ENCODE results near the gene BCKDHA. TPM values are rescaled to one million over a fixed set of nuclear protein-coding genes. Genes with fewer than 3 reads are reported as not detected.

Gene BCKDHA
- total and polyA plus RNA-seq, 2 of the 4 experiments (the other 2 are of a cell fraction), result 7.6 to 7.7 TPM

GRCh38 chr19:41369769-41370168 lies 27.8 kb upstream of the BCKDHA start:
- no peak overlapping the region for H4K8ac ChIP-seq (ENCODE audit: low read depth in 2 of 2, low read length in 2 of 2)
- no peak overlapping the region for H4K91ac ChIP-seq (ENCODE audit: insufficient read depth, low read depth, low read length)
- H3K9me1 ChIP-seq (ENCODE audit: insufficient read depth, low read length), result peaks cover 6% of the 10 kb centered on the region
- in situ Hi-C loops (cut with MboI; ENCODE audit: low sequenced_read_pairs), result no loop called here
- dilution Hi-C loops (cut with HindIII; ENCODE audit: low sequenced_read_pairs, unreplicated experiment), result no loop called here
- H2BK15ac ChIP-seq (ENCODE audit: low read depth, low read length), result no peak overlapping the region
- H3K9ac ChIP-seq (ENCODE audit: low read depth, low read length), result no peak overlapping the region
- no CpG with 5 or more reads among the region's 2 CpGs for WGBS, 2 experiments (ENCODE audit: extremely low coverage in 2 of 2, insufficient read length in 1 of 2)
- H3K79me1 ChIP-seq (ENCODE audit: low read depth in 1 of 2, low read length in 2 of 2), result peaks cover 20 to 43% of the 10 kb centered on the region in 2 experiments
- no peak overlapping the region for H4K5ac ChIP-seq (ENCODE audit: low read depth, low read length)
- no peak overlapping the region for H3K4ac ChIP-seq (ENCODE audit: low read depth, low read length)
- no peak overlapping the region for H2AK9ac ChIP-seq (replicated peaks; ENCODE audit: low read depth, low read length, poor library complexity)
- intact Hi-C loops (cut with micrococcal nuclease), result no loop called here
- H3K4me1 ChIP-seq (ENCODE audit: control insufficient read depth, insufficient read depth, low read length), result peaks cover 15% of the 10 kb centered on the region
- no peak overlapping the region for H3K4me3 ChIP-seq (ENCODE audit: insufficient read depth, low read depth, low read length)
- no peak overlapping the region for H2AK5ac ChIP-seq (ENCODE audit: low read depth, low read length)
- no peaks in the 10 kb centered on the region for H3K9me3 ChIP-seq (ENCODE audit: control insufficient read depth, insufficient read depth, low read length)
- no peak overlapping the region for H3K18ac ChIP-seq (ENCODE audit: low read depth, low read length)
- ChIA-PET CTCF (no interaction called here), POLR2A (ENCODE audit: unreplicated experiment) (no interaction called here)
- H3K36me3 ChIP-seq (ENCODE audit: control insufficient read depth, insufficient read depth, low read length), result no peaks in the 10 kb centered on the region
- no peak overlapping the region for H2BK20ac ChIP-seq (ENCODE audit: low read depth, low read length)
- no peak overlapping the region for H3K4me2 ChIP-seq (ENCODE audit: low read depth, low read length)
- no peak overlapping the region for H2BK5ac ChIP-seq (ENCODE audit: low read depth, low read length, poor library complexity, severe bottlenecking)
- no peak overlapping the region for H3K14ac ChIP-seq (replicated peaks; ENCODE audit: low read depth, low read length)
- H3K27ac ChIP-seq (ENCODE audit: insufficient read depth, low read length), result no peak overlapping the region
- no peak overlapping the region for H2BK120ac ChIP-seq (ENCODE audit: low read depth, low read length)
- DNase-seq (no peak), ATAC-seq (ENCODE audit: low read depth) (no peak)
- no peak overlapping the region for H3K23ac ChIP-seq (ENCODE audit: low read depth, low read length)
- BruUV-seq (replicated peaks), result no TSS peak
- no peak for TF ChIP-seq FOS (IDR thresholded peaks at IDR 0.05; ENCODE audit: low read depth, low read length)
- no peak for TF ChIP-seq BHLHE40 (IDR thresholded peaks at IDR 0.05; ENCODE audit: low read depth, low read length)
- TF ChIP-seq USF2 (IDR thresholded peaks at IDR 0.05; ENCODE audit: low read depth, low read length), result no peak
- no peak for TF ChIP-seq RAD21 (IDR thresholded peaks at IDR 0.05; ENCODE audit: low read length)
- TF ChIP-seq ELK1 (IDR thresholded peaks at IDR 0.05; ENCODE audit: borderline replicate concordance, low read depth, low read length), result no peak
- TF ChIP-seq RFX5 (IDR thresholded peaks at IDR 0.05; ENCODE audit: low read depth, low read length), result no peak
- TF ChIP-seq CTCF (conservative IDR thresholded peaks at IDR 0.05; ENCODE audit: low read depth, low read length), result no peak
- no peak for TF ChIP-seq NFE2L2 (IDR thresholded peaks at IDR 0.05; ENCODE audit: low read depth, low read length)
- TF ChIP-seq CEBPB (IDR thresholded peaks at IDR 0.05; ENCODE audit: low read depth, low read length), result no peak
- TF ChIP-seq RCOR1 (IDR thresholded peaks at IDR 0.05; ENCODE audit: insufficient replicate concordance, low read length), result no peak
- TF ChIP-seq SMC3 (IDR thresholded peaks at IDR 0.05; ENCODE audit: low read depth, low read length), result no peak
- no peak for TF ChIP-seq CHD1 (IDR thresholded peaks at IDR 0.05; ENCODE audit: low read depth, low read length)
- TF ChIP-seq POLR2A (IDR thresholded peaks at IDR 0.05; ENCODE audit: low read depth, low read length), result no peak
- no peak for TF ChIP-seq MAFK (IDR thresholded peaks at IDR 0.05; ENCODE audit: low read depth, low read length)
- no peak for TF ChIP-seq MAZ (IDR thresholded peaks at IDR 0.05; ENCODE audit: borderline replicate concordance, low read depth, low read length)
- no peak for TF ChIP-seq MXI1 (IDR thresholded peaks at IDR 0.05; ENCODE audit: borderline replicate concordance, low read depth, low read length)
- H3K56ac ChIP-seq (ENCODE audit: extremely low read depth, insufficient read depth, low read length), result no peak overlapping the region
- H2AFZ ChIP-seq (replicated peaks; ENCODE audit: low read length, poor library complexity), result no peak overlapping the region
- no peaks in the 10 kb centered on the region for H3K27me3 ChIP-seq (ENCODE audit: control insufficient read depth, insufficient read depth, low read length)
- peaks cover 3% of the 10 kb centered on the region; the same call in 1 of the 2 replicates for H4K20me1 ChIP-seq (ENCODE audit: insufficient read depth, low read length)
